ENCODE data around the gene ADGRG6. TPM values are rescaled to one million over a fixed set of nuclear protein-coding genes. Genes with fewer than 3 reads are reported as not detected.

The ADGRG6 gene
- 8.0 and 29.9 TPM in 2 replicates for total RNA-seq

GRCh38 chr6:142301651-142302391, at the start of gene ADGRG6:
Gene ADGRG6 (plus strand): TSS chr6:142302007. CDS start chr6:142302330, 323 bp downstream.

Other genes with a start within 250 kb of the ADGRG6 start
- not detected in 2 replicates for gene GJE1, start 169.1 kb upstream of the ADGRG6 start, total RNA-seq
- gene NMBR, start 154.9 kb upstream of the ADGRG6 start, total RNA-seq: not detected in 2 replicates
- gene VTA1, start 154.7 kb upstream of the ADGRG6 start, total RNA-seq: 46.9 and 72.2 TPM in 2 replicates

Data from smooth muscle cell of the umbilical artery (primary cell).